ENCODE data around the gene INO80D.

DNA sequence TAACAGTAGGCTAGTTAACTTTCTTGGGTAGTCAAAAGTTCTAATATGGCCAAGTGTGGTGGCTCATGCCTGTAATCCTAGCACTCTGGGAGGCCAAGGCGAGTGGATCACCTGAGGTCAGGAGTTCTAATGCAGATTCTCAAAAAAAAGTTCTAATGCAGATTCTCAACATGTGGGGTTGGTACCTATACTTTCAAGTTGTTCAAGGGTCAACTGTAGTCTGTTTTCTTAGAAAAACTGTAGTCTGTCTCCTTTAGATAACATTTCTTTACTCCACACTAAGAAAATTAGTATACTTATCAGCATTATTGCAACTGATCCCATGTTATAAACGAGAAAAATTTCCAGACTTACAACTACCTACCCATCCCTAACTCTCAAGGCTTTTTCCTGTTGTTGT, 16.6 kb downstream of the INO80D start:
- TF ChIP-seq POLR2AphosphoS5 (IDR thresholded peaks at IDR 0.05; ENCODE audit: low read depth, low read length) (no peak), POLR2A (IDR thresholded peaks at IDR 0.05; ENCODE audit: low read depth, low read length) (no peak), TAF1 (IDR thresholded peaks at IDR 0.05; ENCODE audit: borderline replicate concordance, low read depth, low read length) (no peak)
